Chondrocyte (in vitro differentiated cells): ENCODE results near the gene COIL. TPM values are rescaled to one million over a fixed set of nuclear protein-coding genes. Genes with fewer than 3 reads are reported as not detected.

Source experiments
- DNase-seq: peaks from one replicate; pipeline ENCODE4 v3.0.0; 2021; ENCODE audit warnings: mixed read lengths, low spot score
- H3K27ac Mint-ChIP-seq: one replicate; pipeline ENCODE4 v1.8.0; 2021; ENCODE audit warnings: mild to moderate bottlenecking, moderate library complexity, mixed read lengths; ENCODE audit not compliant: unreplicated experiment
- H3K27me3 Mint-ChIP-seq: 2 replicates; pipeline ENCODE4 v1.8.0; 2021; ENCODE audit warnings: low read depth, mixed read lengths
- H3K36me3 Mint-ChIP-seq: 2 replicates; pipeline ENCODE4 v1.8.0; 2021; ENCODE audit warnings: low read depth, mixed read lengths
- H3K4me1 Mint-ChIP-seq: 2 replicates; pipeline ENCODE4 v1.8.0; 2021; ENCODE audit warnings: low read depth, mild to moderate bottlenecking, mixed read lengths
- H3K4me3 Mint-ChIP-seq: one replicate; pipeline ENCODE4 v1.8.0; 2021; ENCODE audit warnings: mild to moderate bottlenecking, moderate library complexity, mixed read lengths; ENCODE audit not compliant: unreplicated experiment
- H3K9me3 Mint-ChIP-seq: 2 replicates; pipeline ENCODE4 v1.8.0; 2021; ENCODE audit warnings: low read depth, mixed read lengths
- total RNA-seq: library from RNA; stranded (reverse); gene quantifications from 3 replicates; pipeline ENCODE4 v1.2.1, GENCODE V29; 2021
- TF ChIP-seq, protein P1 (sequence below): fragments of 200-600 bp; sonication (generic); IDR thresholded peaks from 2 replicates; pipeline ENCODE4 v1.5.0; 2021; ENCODE audit warnings: antibody characterized with exemption, mild to moderate bottlenecking, moderate library complexity

Gene COIL
- total RNA-seq, 1 donor from 2014 or later: 12.2 TPM

GRCh38 chr17:56892333-56892732 is 68.5 kb downstream of the COIL start:
- TF ChIP-seq, protein P1, sequence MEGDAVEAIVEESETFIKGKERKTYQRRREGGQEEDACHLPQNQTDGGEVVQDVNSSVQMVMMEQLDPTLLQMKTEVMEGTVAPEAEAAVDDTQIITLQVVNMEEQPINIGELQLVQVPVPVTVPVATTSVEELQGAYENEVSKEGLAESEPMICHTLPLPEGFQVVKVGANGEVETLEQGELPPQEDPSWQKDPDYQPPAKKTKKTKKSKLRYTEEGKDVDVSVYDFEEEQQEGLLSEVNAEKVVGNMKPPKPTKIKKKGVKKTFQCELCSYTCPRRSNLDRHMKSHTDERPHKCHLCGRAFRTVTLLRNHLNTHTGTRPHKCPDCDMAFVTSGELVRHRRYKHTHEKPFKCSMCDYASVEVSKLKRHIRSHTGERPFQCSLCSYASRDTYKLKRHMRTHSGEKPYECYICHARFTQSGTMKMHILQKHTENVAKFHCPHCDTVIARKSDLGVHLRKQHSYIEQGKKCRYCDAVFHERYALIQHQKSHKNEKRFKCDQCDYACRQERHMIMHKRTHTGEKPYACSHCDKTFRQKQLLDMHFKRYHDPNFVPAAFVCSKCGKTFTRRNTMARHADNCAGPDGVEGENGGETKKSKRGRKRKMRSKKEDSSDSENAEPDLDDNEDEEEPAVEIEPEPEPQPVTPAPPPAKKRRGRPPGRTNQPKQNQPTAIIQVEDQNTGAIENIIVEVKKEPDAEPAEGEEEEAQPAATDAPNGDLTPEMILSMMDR: no peak
- H3K27ac Mint-ChIP-seq: no peak overlapping the region
- H3K4me1 Mint-ChIP-seq: no peaks in the 10 kb centered on the region
- no peak for DNase-seq
- no peak overlapping the region for H3K4me3 Mint-ChIP-seq
- peaks cover 36% of the 10 kb centered on the region for H3K36me3 Mint-ChIP-seq
- no peaks in the 10 kb centered on the region for H3K27me3 Mint-ChIP-seq
- peaks cover 8% of the 10 kb centered on the region for H3K9me3 Mint-ChIP-seq

DNA sequence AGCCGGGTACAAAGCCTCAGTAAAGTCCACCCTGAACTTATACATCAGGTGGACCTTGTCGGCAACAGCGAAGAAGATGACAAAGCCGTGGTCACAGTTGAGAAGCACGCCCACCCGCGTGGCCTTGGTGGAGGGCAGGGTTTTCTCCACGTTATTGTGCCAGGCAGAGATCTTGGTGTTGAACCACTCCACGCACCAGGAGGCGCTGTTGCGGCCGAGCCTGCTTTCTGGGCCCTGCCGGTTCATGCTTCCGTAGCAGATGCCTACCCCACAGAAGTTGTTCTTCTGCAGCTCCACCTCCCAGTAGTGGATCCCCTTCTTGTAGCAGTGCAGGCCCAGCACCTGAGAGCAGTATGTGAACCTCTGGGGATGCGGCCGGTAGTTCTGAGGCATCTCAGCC is 69.1 kb downstream of the COIL start:
- Mint-ChIP-seq H3K9me3 (peaks cover 9% of the 10 kb centered on the region), H3K27me3 (no peaks in the 10 kb centered on the region), H3K27ac (no peak overlapping the region), H3K4me3 (no peak overlapping the region), H3K36me3 (peaks cover 39% of the 10 kb centered on the region), H3K4me1 (no peaks in the 10 kb centered on the region)
- no peak for DNase-seq
- TF ChIP-seq, protein P1: peak; percentile 41

- Mint-ChIP-seq H3K36me3 (peaks cover 39% of the 10 kb centered on the region), H3K4me3 (no peak overlapping the region), H3K27ac (no peak overlapping the region), H3K27me3 (no peaks in the 10 kb centered on the region), H3K4me1 (no peaks in the 10 kb centered on the region), H3K9me3 (peaks cover 9% of the 10 kb centered on the region)
- TF ChIP-seq, protein P1: no peak
- no peak for DNase-seq
Measured at GRCh38 chr17:56890906-56891674, 69.8 kb downstream of the COIL start.

DNA sequence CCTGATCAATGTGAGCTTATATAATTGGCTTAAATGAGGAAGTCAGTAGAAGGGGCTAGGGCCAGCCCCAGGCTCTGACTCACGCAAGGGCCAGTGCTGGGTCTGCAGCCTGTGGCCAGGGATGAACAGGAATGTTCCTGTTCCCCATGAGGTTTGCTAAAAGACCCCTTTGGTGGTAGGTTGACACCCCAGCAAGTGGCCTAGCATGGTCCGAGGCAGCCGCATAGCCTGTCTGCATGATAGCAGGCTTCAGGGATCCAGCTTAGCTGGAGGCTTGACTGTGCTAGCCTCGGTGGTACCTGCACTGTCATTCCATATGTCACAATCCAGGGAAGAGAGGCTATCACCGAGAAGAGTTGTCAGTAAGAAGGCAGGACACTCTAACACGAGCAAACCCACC is 70.5 kb downstream of the COIL start:
- DNase-seq: no peak
- H3K4me3 Mint-ChIP-seq: no peak overlapping the region
- no peaks in the 10 kb centered on the region for H3K27me3 Mint-ChIP-seq
- H3K4me1 Mint-ChIP-seq: no peaks in the 10 kb centered on the region
- no peak overlapping the region for H3K27ac Mint-ChIP-seq
- TF ChIP-seq, protein P1: no peak
- peaks cover 9% of the 10 kb centered on the region for H3K9me3 Mint-ChIP-seq
- H3K36me3 Mint-ChIP-seq: peaks cover 39% of the 10 kb centered on the region

Other genes starting within 250 kb of the COIL start
- gene C17orf67, start 127.1 kb downstream of the COIL start, total RNA-seq: 1.5 to 1.8 TPM (median 1.6 TPM) in 3 replicates
- 3.6 to 6.8 TPM (median 4.3 TPM) in 3 replicates for gene DGKE, start 126.9 kb downstream of the COIL start, total RNA-seq
- gene TRIM25, start 47.0 kb downstream of the COIL start, total RNA-seq: 19.2 to 31.7 TPM (median 19.6 TPM) in 3 replicates
- gene SCPEP1, start 17.1 kb upstream of the COIL start, total RNA-seq: 44.3 to 67.0 TPM (median 50.8 TPM) in 3 replicates
- gene AKAP1, start 124.2 kb upstream of the COIL start, total RNA-seq: 11.5 to 14.8 TPM (median 14.2 TPM) in 3 replicates